ENCODE data around the gene DCHS2.

DCHS2 gene

DNA sequence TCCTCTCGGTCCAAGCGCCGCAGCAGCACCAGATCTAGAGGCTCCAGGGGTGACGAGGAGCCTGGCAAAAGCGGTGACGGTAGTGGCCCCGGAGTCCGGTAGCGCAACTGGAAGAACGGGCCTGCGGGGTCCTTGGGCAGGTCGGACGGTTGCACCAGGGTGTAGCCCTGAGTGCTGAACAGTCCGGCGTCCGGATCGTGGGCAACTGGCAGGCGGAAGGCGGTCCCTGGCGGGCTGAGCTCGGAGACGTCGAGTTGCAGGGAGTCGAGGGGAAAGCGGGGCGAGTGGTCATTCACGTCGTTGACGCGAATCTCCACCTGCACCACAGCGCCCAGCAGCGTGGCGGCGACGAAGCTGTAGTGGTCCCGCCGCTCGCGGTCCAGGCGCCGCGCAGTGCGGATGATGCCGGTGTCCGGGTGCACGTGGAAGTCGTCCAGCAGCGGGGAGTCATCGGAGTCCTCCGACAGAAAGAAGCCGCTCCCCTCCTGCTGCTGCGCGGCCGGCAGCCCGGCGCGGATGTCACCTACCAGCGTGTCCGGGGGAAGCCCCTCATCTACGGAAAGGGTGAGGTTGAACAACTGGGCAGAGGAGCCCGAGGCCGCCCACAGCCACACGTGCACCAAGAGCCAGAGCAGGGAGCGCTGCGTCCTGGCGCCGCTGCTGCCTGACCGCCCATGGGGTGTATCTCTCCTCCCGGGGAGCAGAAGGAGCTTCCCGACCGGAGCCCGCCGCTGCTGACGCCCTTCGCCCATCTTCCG lies 837 bp downstream of the DCHS2 start:
- no peak for DNase-seq (ENCODE audit: low read depth, low spot score)

DNA sequence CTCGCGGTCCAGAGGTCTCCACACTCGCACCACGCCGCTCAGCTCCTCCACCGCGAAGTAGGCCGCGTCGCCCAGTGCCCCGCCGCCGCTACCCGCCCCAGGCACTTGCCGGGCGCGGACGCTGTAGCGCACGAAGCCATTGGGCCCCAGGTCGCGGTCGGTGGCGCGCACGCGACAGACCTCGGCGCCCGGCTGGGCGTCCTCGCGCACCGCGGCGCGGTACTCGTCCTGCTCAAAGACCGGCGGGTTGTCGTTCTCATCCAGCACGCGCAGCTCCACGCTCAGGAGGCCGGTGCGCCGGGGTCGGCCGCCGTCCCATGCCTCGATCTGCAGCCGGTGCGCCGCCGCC lies 1.4 kb downstream of the DCHS2 start:
- DNase-seq (ENCODE audit: low read depth, low spot score): no peak

DNA sequence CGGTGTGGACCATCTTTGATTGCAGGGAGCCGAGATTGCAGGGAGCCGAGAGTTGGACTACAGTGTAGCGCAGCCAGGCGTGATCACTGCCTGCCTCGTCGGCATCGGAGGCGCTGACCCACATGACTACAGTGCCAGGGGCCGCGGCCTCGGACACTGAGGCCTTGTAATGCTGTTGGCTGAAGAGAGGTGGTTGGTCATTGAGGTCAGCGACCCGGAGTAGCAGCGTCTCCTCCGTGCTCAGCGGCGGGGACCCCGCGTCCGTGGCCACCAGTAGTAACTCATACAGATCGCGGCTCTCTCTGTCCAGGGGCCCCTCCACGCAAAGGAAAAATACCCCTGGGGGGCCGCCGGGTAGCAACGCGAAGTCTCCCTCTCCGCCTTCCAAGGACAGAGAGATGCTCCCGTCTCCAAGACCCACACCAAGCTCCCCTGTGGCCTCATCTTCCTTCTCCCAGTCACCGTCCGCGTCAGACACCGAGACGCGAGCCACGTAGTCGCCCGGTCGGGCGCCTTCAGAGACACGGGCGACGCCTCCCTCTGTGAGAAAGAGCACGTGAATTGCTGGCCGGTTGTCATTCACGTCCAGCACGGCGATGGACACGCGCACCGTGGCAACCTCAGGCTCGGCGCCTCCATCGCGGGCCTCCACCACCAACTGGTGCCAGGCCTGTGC lies 1.9 kb downstream of the DCHS2 start:
- no peak for DNase-seq (ENCODE audit: low read depth, low spot score)

DNA sequence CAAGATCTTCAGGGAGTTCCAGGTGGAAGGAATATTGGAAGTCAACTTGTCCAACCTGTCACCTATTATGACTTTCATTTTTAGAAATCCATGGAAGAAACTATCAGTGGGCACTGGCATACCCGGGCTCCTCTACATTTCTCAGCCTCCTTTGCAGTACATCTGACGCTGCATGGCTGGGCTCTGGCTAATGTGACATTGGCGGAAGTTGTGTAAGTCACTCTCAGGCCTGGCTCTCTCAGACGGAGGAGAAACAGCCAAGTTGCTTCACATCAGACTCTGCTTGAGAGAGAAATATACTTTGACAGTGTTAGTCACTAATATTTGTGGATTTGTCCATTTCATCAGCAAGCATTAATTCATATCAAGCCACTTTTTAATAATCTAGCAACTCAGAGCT lies 4.5 kb downstream of the DCHS2 start:
- DNase-seq (ENCODE audit: low read depth, low spot score): no peak

DNA sequence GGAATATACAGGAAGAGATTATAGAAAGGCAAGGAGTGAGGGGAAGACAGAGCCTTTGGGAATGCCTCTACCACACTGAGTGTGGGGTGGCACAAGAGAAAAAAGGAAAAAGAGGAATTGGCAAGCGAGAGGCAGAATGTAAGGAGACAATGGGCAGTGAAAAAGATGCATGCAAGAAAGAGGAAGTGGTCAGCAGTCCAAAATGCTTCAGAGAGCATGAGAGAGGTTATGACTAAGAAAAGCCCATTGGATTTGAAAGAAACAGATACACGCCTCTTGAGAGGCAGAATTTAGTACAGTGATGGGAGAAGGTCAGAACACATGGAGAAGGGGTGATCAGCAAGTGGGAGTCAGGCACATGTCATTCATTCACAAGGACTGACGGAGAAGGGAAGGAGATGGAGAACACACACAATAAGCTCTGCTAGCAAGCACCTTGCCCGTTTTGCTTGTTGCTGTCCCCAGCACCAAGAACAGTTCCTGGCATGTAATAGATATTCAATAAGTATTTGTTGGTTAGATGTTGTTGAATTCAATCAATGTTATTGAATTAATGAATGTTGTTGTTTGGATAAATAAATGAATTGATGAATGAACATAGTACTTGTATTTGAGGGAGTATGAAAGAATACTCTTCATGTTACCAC lies 6.3 kb downstream of the DCHS2 start:
- DNase-seq (ENCODE audit: low read depth, low spot score): no peak

DNA sequence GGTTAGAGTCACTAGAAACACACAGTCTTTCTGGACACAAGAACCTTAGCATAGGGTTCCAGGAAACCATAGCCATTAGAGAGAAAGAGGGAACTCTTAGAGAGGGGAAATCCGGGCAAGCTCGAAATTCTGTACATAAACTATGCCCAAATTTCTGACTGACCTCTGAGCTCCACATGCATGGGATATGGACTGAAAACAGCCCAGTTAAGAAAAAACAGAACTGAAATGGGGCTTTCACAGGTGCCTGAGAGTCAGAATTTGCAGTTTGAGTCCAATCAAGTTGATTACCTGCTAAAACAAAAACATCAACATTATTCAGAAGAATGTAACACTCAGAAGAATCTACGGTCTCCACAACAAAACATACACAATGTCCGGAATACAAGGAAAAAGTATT lies 13.1 kb downstream of the DCHS2 start:
- DNase-seq (ENCODE audit: low read depth, low spot score): no peak

DNA sequence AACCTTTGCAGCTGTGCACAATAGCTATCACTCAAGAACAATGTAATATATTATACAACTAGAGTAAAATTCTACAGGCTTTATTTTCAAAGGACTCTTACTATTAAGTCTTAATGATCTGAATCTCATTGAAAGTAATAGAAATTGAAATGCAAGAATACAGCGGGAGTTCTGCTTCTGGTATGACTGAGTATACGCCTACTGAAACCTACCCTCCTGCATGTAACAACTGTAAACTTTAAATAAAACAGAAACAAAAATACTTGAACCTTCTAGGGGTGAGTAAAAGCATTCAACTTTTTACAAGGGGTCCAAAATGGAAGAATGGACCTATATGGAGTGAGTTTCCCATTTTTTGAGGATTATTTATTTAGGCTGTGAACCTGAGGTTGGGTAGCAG lies 13.5 kb downstream of the DCHS2 start:
- DNase-seq (ENCODE audit: low read depth, low spot score): no peak

DNA sequence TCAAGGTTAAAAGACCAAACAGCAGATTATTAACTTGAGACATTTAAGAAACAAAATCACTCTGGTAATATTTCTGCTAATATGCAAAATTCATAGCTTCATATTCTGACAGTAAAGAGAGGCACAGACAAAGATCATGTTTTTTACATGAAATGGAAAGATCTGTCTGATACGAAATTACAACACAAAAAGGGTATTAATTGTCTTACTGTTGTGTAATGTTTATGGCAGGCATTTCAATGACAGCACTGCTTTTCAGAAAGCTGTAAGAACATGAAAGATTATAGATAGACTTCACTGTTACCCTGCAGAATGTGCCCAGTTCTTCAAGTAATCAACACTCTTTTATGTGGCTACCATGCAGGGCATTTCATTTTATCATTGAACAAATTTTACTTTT lies 15.4 kb downstream of the DCHS2 start:
- DNase-seq (ENCODE audit: low read depth, low spot score): no peak

DNA sequence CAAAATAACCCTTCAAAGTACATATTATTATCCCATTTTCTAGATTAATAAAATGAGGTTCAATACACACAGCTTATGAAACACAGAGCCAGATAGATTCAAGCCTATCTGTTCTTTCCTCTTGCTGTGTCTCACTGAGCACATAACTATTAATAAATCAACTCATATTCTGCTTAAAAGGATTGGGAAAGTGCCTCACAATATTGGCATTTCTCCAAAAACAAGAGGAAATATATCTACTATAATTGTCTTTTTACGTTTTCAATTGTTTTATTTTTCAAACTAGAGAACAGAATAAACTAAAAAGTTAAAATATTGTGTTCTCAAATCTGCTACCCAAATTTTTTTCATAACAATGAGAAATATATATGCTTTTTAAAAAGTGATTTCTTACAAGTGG lies 15.8 kb downstream of the DCHS2 start:
- no peak for DNase-seq (ENCODE audit: low read depth, low spot score)

DNA sequence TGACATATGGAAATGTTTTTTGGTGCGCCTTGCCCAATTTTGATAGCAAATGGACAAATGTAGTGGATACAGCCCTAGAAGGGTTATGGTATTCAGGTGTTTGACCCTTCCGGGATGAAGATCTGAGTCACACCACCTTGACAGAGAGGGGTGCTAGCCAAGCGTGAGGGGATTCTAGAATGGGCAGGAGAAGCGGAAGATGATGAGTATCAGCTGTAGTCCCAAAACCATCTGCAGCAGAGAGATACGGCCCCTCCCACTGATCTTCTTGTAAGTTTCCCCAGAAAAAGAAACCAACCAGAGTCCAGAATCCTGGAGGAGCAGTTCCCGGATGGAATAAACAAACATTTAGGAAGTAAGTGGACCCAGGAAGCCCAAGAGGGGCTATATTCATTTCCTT lies 18.1 kb downstream of the DCHS2 start:
- no peak for DNase-seq (ENCODE audit: low read depth, low spot score)

DNA sequence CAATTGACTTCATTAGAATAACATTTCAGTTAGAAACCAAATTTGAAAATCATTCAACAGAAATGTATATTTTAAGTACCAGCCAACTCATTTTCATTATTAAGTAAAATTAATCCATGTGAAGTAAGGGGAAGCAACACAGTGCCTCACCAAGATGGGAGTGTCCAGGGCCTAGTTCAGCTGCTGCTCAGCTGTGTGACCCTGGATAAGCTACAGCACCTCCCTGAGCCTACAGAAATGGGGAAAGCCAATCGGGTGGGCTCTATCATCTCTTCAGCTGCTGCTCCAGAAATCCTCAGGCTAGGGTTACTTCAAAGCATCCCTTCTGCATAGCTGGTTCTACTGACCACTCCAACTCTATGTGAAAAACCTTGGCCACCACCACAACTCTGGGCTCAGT lies 18.7 kb downstream of the DCHS2 start:
- DNase-seq (ENCODE audit: low read depth, low spot score): no peak

DNA sequence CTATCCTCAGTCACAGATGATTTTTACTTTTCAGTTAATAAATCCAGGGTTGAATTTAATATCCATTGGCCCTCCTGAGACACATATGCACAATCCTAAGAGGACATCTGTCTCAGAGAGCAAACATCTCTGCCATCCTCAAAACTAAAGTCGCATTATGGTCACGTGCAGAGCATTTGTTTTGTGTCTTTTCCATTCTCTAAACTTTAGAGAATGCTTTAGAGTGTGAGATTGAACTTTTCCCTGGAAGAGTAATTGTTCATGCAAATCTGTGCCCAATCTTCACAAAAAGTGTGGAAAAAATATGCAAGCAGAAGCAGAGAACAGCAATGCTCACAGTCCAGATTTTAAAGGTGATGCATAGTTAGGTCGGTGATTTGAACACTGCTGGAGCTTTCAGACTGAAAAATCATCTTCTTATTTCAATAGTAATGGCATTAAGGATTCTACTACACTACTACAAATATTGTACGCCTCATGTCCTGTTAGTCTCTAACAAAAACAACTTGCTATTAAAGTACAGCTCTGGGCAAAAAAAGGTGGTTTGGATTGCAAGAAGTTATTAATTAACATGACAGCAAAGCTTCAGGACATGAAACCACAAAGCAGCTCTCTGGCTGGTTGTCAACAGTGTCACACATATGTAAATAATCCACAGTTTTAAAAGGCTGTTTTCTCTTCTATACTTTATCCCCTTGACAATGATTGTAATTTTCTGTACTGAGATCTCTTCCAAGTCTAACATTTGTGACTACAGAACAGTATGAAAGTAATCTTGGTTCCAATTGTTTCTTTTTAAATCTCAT lies 19.9 kb downstream of the DCHS2 start:
- no peak for DNase-seq (ENCODE audit: low read depth, low spot score)

DNA sequence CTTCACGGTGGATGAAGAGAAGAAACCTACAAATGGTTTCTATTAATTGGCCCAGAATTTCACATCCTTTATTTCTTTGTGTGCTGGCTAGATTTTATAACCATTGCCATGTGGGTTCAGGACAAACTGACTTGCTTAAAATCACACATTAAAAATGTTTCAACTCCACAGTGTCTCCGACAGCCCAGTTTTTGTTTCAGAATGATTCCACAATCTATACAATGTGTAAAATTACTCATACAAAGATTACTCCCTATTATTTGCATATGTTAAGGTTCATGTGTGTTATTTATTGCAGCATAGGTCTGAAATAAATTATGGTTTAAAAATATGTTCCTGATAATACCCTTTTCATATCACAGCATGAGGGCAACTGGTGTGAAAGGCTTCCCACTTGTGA lies 20.6 kb downstream of the DCHS2 start:
- DNase-seq (ENCODE audit: low read depth, low spot score): no peak

DNA sequence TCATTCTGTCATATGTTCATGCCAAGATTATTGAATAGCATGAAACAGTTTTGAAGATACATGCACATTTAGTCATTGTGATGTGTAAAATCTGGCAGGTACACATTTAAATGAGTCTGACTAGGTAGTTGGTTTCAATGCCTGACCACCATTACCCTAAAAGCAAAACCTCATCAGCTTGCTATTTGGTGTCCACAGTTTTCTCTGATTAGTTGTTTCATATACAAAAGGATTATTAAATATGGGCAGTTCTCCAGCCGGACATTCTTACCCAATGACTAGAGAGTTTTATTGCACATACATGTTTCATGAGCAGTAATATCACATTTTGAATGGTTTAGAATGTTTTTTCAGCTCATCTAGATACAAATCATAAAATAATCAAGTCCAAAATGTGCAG lies 23.7 kb downstream of the DCHS2 start:
- DNase-seq (ENCODE audit: low read depth, low spot score): no peak

DNA sequence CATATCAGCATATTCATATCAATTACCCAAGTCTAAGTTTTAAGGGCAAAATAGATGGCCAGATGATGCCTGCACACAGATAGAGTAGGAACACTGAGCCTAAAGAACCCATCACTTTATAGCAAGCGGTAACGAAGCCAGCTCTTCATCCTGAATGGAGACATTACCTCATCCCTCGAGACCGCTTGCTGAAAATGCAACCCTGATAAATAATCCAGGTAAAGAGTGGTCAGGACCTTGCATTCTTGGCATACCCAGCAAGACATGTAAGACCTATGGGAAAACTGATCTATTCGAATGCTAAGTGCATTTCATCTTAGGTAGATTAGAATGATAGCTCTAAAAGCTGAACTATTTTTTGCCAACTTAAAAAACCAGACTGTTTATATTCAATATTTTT lies 25.3 kb downstream of the DCHS2 start:
- no peak for DNase-seq (ENCODE audit: low read depth, low spot score)

DNA sequence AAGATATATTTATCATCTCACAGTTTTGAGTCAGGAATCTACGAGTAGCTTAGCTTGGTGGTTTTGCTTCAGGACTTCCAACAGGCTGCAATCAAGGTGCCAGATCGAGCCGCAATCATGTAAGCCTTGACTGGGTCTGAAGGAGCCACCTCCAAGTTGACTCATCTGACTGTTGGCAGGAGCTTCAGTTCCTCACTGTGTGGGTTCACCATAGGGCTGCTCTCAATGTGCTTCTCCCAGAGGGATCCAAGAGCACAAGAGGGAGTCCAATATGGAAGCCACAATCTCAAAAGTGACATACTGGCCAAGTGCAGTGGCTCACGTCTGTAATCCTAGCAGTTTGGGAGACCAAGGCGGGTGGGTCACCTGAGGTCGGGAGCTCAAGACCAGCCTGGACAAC lies 26.5 kb downstream of the DCHS2 start:
- no peak for DNase-seq (ENCODE audit: low read depth, low spot score)

DNA sequence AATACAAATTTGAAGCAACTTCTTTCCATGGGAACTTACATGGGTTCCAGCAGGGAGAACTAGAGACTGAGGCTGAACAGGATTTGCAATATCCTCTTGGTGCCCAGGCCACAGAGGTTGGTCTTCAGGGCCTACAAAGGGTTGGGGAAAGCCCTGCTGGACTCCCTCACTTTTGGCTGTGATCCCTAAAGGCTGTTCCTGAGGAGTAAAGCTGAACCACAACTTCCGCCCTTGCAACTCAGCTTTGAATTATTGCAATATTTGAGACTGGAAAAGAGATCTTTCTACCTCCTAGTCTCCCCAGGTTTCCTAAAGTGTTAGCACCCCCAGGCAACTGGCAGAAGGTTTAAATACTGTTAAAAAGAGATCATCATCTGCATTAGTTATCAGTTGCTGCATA lies 26.9 kb downstream of the DCHS2 start:
- DNase-seq (ENCODE audit: low read depth, low spot score): no peak

DNA sequence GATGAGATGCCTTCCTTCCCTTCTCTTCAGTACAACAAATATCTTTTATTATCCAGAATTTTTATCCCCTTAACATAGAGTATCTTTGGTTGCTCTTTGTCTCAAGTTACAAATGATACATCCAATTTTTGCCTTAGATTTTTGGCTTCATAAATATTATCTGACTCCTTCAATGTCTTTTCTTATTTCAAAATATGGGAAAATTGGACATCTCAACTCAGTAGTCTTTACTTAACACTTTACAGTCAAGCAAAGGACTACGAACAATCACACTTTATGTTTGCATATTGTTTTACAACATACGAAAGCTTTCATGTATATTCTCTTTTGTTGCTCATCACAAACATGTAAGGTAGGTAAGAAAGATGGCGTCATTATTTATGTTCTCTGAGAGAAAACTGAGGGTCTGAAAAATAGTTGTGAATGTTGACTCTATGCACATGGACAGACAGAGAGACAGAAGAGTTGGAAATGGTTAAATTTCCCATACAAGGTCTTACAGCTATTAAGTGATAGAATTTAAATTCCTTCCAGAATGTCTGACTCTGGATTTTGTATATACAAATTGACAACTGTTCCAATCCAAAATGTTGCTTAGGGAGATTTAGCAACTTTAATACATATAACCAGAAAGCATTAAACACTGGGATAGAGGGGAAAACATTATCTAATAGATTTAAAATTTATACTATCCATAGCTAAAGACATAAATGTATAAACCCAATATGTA lies 29.4 kb downstream of the DCHS2 start:
- no peak for DNase-seq (ENCODE audit: low read depth, low spot score)

DNA sequence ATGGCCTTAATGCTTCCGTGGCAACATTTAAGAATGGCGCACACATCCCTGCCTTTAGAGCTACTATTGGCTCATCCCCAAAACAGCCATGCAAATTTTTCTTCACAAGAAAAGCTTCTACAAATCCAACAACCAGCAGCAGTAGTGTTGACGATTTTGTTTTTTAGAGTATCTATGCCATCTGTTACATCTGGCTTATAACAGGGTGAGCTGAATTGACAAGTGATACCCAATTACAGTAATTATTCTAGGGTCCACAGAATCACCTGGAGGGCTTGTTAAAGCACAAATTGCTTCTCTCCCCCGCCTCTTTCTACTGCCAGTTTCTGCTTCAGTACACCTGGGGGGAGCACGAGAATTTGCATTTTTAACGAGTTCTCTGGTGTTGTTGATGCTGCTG lies 34.1 kb downstream of the DCHS2 start:
- DNase-seq (ENCODE audit: low read depth, low spot score): no peak

DNA sequence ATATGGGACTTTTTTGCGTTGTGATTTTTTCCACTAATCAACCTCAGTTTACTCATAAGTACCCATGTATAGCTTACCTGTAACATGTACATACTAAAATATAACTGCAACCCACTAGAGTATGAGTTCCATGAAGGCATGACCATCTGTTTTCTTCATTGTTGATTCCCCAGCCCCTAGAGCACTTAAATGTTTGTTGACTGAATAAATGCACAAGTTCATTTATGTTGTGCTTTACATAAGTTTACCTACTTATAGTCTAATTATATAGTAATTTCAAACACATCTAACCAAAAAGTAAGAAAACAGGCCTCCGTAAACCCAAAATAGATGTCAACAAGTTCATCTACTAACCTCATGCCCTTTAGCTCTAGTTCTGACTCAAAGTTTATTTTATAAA lies 34.7 kb downstream of the DCHS2 start:
- no peak for DNase-seq (ENCODE audit: low read depth, low spot score)

DNA sequence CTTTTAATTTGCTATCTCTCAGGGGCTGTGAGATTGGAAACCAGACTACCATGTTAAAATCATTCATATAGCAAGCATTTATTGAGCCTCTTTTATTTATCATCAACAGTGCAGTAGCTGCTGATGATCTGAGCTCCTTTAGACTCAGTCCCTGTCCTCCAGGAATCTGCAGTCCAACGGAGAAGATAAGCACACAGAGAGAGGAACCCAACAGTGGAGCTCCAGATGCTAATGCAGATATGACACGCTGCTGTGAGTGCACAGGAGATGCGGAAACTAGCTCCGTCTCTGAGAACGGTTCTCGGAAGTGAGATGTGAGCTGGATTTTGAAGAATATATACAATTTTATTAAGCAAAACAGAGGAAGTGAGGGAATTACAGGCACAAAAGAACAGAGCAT lies 35.4 kb downstream of the DCHS2 start:
- no peak for DNase-seq (ENCODE audit: low read depth, low spot score)

DNA sequence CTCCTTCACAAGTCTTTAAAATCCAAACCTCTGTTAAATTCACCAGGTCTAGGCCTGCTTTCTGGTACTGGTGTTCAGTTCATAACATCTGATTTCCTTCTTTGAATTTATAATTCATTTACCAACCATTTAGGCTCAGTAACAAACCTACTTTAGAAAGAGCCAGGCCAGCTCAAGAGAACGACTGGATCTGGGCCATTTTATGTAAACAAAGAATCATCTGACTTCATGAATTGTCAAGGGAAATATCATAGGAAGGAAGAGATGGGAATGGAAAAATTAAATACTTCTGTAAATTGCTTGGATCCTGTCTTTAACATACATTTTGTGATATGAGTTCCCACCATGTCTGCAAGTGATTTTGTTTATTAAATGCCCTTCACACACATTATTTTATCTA lies 36.5 kb downstream of the DCHS2 start:
- no peak for DNase-seq (ENCODE audit: low read depth, low spot score)

Measured in activated naive CD8-positive, alpha-beta T cell treated with anti-CD3 and anti-CD28 coated beads, Interleukin-2, amount 50 U/mL, for 16 hours (primary cell).